GM19468 (cell line): ENCODE data around the gene EHMT1.
"Not testable (repeated sequence)": the region's sequence is repeated elsewhere in the genome, so short reads cannot be mapped to it uniquely, and the experiment has no call there.

Experiments used
- ATAC-seq: cut with Tn5 transposase; IDR thresholded peaks from one replicate; pipeline ENCODE4 v1.9.1; 2021; ENCODE audit warnings: mild to moderate bottlenecking, moderate library complexity, moderate number of reproducible peaks; ENCODE audit not compliant: unreplicated experiment; ENCODE audit errors: extremely low read depth

Gene EHMT1

DNA sequence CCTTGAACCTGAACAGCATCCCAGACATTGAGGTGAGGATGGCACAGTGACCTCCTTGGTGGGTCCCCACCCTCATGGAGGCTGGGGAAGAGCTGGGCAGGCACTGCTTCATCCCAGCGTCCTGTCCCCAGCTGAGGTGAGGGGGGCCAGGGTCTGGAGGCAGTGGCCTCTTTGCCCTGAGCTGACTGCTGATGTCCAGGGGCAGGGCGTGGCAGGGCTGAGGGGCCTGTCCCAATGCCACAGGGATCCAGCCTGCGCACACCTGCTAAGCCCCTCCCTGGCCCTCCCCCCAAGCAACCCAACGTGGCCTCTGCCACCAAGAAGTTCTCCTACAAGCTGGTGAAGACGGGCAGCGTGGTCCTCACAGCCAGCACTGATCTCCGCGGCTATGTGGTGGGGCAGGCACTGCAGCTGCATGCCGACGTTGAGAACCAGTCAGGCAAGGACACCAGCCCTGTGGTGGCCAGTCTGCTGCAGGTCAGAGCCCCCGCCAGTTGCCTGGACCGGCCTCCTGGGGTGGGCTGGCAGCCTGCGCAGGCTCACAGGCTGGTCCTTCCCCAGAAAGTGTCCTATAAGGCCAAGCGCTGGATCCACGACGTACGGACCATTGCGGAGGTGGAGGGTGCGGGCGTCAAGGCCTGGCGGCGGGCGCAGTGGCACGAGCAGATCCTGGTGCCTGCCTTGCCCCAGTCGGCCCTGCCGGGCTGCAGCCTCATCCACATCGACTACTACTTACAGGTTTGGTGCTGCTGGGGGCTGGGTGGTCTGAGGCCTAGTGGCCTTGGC, 4.9 kb upstream of the EHMT1 start:
- ATAC-seq, result no peak

DNA sequence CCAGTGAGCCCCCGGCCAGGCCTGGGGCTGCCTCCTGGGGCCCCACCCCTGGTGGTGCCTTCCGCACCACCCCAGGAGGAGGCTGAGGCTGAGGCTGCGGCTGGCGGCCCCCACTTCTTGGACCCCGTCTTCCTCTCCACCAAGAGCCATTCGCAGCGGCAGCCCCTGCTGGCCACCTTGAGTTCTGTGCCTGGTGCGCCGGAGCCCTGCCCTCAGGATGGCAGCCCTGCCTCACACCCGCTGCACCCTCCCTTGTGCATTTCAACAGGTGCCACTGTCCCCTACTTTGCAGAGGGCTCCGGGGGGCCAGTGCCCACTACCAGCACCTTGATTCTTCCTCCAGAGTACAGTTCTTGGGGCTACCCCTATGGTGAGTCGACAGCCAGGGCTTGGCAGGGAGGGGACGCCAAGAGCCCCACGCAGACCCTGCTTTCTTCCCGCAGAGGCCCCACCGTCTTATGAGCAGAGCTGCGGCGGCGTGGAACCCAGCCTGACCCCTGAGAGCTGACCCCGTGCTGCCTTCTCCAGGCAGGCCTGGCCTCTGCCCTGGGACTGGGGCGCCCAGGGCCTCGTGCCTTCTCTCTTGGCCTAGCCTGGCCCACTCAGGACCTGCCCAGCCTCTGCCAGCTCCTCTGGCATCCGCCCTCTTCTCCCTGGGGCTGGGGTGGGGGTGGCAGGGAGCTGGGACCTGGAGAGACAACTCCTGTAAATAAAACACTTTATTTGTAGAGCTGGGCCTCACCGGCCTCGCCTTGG, 4.0 kb upstream of the EHMT1 start:
- no peak for ATAC-seq

DNA sequence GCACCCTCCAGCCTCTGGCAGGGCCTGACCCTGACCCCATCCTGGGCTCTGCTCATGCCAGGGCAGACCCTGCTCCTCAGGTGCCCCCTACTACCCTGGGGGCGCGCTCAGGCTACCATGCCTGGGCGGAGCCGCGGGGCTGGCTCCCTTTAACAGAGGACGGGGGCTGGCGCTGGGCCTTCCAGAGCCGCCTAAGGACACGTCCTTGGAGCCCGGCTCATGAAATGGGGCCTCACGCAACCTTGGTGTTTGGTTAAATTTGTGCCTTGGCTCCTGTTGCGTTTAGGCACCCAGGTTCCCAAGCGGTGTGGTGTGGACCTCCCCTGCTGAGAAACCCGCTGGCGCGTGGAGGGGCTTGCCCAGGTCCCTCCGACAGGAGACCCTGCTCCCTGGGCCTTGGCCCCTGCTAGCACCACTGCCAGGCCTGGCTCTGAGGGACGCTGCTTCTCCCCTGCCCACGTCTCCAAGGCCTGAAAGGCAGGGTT, 3.4 kb upstream of the EHMT1 start:
- ATAC-seq, result no peak

DNA sequence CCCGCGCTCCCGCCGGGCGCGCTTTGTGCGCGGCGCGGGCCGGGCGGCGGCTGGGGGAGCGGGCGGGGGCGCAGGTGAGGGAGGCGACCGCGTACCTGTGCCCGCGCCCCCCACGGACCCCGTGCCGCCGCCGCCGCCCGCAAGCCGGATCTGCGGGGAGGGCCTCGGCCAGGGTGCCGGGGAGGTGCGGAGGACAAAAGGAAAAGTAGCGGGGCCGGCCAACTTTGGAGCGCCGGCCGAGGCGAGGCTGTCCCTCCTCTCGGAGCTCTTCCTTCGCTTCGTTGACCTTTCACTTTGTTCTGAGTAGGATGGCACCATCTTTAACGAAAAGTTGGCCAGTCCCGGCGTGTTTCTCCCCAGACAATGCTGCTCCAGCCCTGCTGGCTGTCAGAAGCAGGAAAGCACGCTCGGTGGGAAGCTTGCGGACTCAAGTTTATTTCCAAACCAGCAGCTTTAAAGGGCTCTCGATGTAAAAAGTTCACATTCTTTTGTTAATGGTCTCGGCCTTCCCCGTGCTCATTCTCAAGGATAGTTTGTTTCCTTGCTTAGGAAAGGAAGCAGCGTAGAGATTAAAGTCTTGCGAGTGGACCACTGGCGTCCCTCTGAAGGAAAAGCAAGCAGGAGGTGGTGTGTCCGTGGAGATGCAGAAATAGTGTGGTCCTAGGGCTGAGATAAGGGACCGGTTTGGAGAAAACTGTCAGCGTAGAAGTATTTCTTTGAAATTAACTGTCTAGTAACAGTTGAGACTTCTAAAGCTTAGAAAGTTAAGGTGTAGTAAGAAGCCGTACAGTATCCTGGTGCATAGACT, 639 bp downstream of the EHMT1 start:
- ATAC-seq, result no peak

DNA sequence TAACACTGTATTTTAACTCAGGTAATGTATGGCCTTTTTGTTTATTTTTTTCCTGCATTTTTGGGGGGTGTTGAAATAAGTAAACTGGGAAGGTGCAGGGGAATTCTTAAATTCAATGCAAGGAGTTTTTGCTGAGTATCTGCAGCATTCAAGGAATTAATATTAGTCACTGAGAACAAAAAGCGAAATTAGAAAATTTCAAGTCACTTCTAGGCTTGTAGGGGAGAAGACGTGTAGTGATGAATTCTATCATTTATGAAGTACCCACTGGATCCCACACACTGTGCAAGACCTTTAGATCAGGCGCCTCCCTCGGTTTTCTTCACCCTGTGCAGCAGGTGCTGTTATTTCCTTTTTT, 1.2 kb downstream of the EHMT1 start:
- no peak for ATAC-seq

DNA sequence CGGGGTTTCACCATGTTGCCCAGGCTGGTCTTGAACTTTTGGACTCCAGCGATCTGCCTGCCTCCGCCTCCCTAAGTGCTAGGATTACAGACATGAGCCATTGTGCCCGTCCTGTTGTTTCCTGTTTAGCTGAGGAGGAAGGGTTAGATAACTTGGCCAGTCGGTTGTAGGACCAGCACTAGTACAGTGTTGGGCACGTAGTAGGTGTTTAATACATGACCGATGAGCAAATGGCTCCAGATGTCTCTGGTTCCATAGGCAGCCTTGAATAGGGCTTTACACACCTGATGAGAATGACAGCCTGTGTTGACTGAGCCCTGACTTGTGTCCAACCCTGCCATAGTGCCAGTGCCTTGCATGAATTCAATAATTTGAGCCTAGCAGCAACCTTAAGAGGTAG, 1.8 kb downstream of the EHMT1 start:
- ATAC-seq, result no peak

DNA sequence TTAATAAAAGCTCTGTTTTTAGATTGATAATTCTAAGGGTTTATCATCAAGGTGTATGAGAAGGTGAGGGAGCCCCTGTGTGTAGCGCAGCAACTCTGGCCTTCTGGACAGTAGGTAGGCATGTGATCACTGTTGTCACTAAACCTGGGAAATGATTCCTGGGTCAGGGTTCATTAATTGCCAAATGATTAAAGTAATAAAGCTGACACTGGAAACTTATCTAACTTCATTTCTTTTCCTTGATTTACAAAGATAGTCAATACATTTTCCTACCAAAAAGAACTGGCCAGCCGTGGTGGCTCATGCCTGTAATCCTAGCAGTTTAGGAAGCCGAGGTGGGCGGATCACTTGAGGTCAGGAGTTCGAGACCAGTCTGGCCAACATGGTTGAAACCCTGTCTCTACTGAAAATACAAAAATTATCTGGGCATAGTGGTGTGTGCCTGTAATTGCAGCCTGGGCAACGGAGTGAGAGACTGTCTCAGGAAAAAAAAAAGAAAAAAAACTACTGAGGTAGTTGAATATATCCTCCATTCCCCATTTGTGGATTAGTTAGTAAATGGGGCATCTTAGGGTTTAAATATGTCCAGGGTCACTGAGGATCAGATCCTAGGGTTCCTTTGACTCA, 2.4 kb downstream of the EHMT1 start:
- no peak for ATAC-seq

DNA sequence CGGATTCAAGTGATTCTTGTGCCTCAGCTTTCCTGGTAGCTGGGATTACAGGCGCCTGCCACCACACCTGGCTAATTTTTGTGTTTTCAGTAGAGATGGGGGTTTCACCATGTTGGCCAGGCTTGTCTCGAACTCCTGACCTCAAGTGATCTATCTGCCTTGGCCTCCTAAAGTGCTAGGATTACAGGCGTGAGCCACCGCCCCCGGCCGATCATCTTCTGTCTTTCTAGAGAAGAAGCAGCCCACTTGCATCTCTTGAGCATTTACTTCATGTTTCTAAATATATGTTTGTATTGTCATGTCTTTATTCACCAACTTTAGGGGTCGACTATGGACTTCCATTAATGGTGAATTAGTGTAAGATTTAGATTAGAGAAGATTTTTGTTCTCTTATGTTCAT, 3.4 kb downstream of the EHMT1 start:
- ATAC-seq, result not testable (repeated sequence)

DNA sequence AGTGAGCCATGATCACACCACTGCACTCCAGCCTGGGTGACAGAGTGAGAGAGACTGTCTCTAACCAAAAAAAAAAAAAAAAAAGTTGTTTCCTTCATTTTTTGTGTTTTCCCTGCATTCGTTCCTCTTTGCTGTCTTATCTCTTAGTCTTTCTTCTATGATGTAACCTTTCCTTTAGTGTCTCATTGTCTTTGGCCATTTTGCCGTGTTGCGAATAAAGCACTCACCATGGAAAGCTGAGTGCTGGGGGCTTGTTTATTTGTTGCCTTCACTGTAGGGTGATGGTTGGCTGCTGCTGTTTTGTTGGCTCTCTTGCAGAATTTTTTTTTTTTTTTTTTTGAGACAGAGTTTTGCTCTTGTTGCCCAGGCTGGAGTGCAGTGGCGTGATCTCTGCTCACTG, 7.7 kb downstream of the EHMT1 start:
- ATAC-seq, result no peak

DNA sequence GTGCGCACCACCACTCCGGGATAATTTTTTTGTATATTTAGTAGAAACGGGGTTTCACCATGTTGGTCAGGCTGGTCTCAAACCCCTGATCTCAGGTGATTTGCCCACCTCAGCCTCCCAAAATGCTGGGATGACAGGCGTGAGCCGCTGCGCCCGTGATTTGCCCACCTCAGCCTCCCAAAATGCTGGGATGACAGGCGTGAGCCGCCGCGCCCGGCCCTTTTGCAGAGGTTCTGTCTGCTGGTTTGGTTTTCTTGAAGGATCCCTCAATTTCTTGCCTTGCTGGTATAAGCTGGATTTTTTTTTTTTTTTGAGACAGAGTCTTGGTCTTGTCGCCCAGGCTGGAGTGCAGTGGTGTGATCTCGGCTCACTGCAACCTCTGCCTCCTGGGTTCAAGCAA, 8.6 kb downstream of the EHMT1 start:
- not testable (repeated sequence) for ATAC-seq

DNA sequence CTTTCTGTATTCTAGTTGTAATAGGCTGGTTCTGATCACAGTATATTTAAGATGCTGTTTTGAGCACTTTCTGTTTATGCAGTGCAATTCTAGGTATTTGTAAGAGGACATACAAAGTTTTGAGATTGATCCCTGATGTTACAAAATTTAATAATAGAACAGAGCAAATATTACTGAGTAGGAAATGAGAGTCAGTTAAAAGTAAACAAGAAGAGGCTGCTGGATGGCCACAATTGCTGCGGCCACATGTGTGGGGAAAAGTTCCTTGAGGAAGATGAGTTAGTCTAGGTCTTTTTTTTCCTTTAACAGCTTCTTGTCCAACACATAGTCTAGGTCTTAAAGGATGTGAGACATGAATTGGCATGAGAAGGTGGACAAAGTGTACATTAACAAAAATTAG, 11.3 kb downstream of the EHMT1 start:
- ATAC-seq, result no peak

DNA sequence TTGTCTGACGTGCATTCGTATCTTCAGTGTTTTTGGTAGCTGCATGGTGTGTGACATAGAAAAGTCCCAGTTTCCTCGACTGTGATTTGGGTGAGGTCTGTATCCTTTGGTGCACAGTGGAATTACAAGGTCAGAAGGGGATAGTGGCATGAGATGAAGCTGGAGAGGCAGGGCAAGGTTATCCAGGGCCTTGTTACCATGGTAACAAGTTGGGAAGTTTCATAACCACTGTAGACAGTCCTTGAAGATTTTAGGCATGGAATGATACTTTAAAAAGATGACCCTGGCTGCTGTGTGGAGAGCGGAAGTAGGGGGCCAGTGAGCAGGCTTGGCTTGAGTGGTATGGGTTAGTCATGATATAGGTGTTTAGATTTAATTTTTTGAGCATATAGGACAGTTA, 11.9 kb downstream of the EHMT1 start:
- no peak for ATAC-seq

DNA sequence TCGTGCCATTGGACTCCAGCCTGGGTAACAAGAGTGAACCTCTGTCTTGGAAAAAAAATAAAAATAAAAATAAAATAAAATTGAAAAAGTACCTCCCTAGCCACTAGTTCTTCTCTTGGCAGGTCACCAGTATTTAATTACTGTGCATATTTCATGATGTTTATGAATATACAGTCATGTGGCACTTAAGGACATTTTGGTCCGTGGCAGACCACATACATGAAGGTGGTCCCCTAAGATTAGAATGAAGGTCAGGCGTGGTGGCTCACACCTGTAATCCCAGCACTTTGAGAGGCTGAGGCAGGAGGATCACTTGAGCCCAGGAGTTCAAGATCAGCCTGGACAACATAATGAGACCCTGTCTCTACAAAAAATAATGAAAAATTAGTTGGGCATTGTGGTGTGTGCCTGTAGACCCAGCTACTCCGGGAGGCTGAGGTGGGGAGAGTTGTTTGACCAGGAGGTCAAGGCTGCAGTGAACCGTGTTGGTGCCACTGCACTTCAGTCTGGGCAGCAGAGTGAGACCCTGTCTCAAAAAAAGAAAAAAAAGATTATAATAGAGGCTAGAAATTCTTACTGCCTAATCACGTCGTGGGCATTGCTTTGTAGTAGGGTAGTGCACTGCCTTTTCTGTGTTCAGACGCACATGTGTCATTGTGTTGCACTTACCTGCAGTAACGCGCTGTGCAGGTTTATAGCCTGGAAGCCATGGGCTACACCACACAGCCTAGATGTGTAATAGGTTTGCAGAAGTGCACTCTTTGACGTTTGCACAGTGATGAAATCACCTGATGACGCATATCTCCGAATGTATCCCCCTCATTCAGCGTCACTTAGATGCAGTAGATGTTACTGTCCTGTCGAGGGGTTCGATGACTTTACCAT, 12.8 kb downstream of the EHMT1 start:
- no peak for ATAC-seq

DNA sequence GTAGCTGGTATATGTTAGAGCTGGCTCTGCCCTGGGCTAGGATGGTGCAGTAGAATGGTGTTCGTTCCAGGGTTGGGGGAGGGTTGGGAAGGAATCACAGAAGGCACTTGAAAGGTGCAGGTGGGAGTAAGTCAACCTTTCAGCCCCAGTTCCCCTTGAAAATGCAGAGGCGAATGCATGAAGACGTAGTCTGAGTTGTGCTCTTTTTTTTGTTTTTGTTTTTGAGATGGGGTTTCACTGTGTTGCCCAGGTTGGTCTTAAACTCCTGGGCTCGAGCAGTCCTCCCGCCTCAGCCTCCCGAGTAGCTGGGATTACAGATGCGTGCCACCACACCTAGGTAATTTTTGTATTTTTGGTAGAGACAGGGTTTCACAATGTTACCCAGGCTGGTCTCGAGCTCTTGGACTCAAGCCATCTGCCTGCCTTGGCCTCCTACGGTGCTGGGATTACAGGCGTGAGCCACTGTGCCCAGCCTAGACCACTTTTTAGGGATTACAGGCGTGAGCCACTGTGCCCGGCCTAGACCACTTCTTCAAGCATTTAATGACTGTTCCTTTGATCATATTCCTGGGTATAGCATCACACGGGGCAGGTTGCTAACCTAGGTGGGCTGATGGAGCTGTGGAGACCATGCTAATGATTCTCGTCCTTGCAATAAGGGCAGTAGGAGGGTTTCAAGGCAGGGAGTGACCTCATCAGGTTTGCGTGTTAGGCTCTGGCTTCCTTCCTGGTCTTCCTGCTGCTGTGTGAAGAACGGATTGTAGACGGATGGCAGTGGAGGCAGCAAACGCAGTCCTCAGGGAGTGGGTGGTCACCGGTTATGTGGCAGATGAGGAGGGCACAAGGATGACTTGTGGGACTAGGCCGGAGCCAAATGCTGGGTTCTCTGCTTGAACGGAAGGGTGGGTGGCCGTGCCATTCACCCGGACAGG, 13.7 kb downstream of the EHMT1 start:
- ATAC-seq, result no peak

DNA sequence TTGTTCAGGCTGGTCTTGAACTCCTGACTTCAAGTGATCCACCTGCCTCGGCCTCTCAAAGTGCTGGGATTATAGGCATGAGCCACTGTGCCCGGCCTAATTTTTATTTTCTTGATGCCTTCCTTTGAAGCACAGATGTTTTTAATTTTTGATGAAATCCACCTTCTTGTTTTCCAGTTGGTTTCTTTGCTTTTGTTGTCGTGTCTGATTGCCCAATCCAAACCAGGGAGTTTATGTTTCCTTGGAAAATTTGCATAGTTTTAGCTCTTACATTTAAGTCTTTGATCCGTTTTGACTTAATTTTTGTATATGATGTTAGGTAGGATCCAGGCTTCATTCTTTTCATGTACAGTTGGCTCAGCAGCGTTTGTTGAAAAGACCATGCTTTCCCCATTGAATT, 15.2 kb downstream of the EHMT1 start:
- ATAC-seq, result no peak

DNA sequence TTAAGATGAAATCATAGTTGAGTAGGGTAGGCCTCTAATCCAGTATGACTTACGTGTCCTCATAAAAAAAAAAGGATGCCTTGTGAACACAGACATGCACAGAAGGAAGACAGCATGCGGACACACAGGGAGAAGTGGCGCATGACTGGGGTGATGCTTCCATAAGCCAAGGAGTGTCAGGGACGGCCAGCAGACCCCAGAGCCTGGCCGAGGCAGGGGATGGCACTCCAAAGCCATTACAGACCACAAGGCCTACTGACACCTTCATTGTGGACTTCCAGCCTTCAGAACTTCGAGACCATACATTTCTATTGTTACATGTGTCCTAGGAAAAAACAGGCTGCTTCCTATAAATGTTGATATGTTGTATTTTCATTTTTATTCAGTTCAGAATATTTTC, 19.9 kb downstream of the EHMT1 start:
- no peak for ATAC-seq

DNA sequence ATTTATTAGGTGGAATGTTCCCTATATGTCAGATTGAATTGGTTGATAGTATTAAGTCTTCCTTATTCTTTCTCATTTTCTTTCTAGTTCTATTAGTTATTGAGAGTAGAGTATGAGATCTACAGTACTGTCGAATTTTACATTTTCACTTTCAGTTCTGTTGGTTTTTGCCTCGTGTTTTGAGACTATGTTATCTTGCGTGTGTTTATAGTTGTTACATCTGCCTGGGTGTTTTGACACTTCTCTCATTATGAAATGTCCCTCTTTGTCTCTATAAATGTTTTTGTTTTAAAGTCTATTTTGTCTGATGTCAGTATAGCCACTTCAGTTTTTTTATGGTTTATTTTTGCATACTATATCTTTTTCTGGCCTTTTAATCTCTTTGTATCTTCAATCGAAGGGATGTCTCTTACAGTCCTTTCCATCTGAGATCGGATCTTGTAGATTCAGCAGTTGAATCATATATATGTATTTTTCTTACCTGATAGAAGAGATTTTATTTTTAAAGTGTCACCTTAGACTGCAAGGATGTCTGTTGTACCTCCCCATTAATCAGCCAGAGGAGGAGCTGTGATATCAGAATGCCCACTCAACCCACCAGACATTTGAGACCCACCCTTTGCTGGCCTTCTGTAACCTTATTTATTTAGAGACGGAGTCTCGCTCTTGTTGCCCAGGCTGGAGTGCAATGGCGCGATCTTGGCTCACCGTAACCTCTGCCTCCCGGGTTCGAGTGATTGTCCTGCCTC, 20.7 kb downstream of the EHMT1 start:
- ATAC-seq, result no peak

DNA sequence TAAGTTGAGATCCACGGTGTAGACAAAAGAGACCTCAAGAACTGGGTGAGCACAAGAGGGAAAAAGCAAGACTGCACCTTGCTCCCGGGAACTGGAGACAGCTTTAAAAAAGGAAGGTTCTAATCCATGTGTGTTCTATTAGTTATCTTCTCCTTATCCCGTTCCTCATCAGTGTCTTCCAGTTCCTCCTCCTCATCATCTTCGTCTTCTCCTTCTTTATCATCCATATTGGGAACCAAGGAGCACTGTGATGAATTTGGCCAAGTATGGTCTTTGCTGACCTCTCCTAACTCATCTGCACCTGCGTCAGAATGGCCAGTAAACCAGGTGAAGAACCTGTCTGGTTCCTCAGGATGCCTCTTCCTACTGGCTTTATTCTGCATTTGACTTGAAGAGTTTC, 22.1 kb downstream of the EHMT1 start:
- no peak for ATAC-seq
